Peyer's patch (tissue), 4 donors: Measurements from ENCODE around the gene LDLRAD4. TPM values are rescaled to one million over a fixed set of nuclear protein-coding genes. Genes with fewer than 3 reads are reported as not detected.
A peak's percentile ranks its signal among the peaks of the same experiment; 100 is the strongest.

Experiments used
- DNase-seq, 3 donors: peaks; one replicate each; pipeline ENCODE4 v3.0.0-alpha.2; 2017 to 2019
- H3K27ac ChIP-seq, 4 donors: fragments of 200-600 bp; sonication (generic); one replicate each; pipeline ENCODE4 v1.5.1; 2016 to 2019
- H3K27me3 ChIP-seq, 2 donors: fragments of 200-600 bp; sonication (generic); one replicate each; pipeline ENCODE4 v1.5.1; 2019
- H3K36me3 ChIP-seq, 3 donors: fragments of 200-600 bp; sonication (generic); one replicate each; pipeline ENCODE4 v1.5.1; 2016 to 2019
- H3K4me1 ChIP-seq, 4 donors: fragments of 200-600 bp; sonication (generic); one replicate each; pipeline ENCODE4 v1.5.1; 2016 to 2019
- H3K4me3 ChIP-seq, 4 donors: fragments of 200-600 bp; sonication (generic); 1 replicate in 3 of 4; 2 replicates in 1 of 4; pipeline ENCODE4 v1.5.1; 2016 to 2019; ENCODE audit warnings: mild to moderate bottlenecking in 1 of 4
- H3K9me3 ChIP-seq, 4 donors: fragments of 200-600 bp; sonication (generic); one replicate each; pipeline ENCODE4 v1.5.1; 2016 to 2019; ENCODE audit warnings: mild to moderate bottlenecking in 1 of 4
- POLR2A ChIP-seq, 2 donors: fragments of 450-650 bp; IDR thresholded peaks; one replicate each; pipeline ENCODE4 v1.5.1; 2017; ENCODE audit warnings: antibody characterized with exemption in 2 of 2, mild to moderate bottlenecking in 2 of 2, moderate library complexity in 2 of 2
- total RNA-seq, 4 donors: library from RNA; depleted of rRNA; stranded (reverse); fragments of >200 nt; gene quantifications; one replicate each; pipeline ENCODE4 v1.1.0, GENCODE V29; 2016
- TF ChIP-seq, protein P1 (sequence below), 6 experiments: fragments of 450-650 bp in 4 of 6; fragments of 200-600 bp in 2 of 6; sonication (generic) in 1 of 6; IDR thresholded peaks; one replicate each; pipeline ENCODE4 v1.5.1; 2017 to 2019; ENCODE audit warnings: antibody characterized with exemption in 6 of 6, mild to moderate bottlenecking in 3 of 6, moderate library complexity in 1 of 6

The LDLRAD4 gene
- total RNA-seq, 4 donors from 2014 or later: 24.8 to 128 (median 50.0) TPM

DNA sequence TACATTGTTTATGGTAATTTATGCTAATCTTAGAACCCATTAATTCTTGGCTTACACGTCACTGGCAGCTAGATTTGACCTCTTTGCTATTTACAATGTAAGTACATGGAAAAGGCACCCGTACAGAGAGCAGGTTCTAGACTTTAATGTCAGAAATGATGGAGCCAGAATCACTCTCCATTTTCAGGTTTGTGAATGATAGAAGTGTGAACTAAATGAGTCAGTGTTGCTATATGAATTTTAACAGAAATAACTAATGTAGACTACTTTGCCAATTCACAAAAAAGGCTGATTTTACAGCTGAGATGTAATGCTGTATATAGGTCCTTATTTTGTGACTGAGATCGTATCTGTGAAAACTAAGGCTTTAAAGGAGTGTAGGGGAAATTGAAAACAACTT is 214.6 kb downstream of the LDLRAD4 start:
- TF ChIP-seq, protein P1, sequence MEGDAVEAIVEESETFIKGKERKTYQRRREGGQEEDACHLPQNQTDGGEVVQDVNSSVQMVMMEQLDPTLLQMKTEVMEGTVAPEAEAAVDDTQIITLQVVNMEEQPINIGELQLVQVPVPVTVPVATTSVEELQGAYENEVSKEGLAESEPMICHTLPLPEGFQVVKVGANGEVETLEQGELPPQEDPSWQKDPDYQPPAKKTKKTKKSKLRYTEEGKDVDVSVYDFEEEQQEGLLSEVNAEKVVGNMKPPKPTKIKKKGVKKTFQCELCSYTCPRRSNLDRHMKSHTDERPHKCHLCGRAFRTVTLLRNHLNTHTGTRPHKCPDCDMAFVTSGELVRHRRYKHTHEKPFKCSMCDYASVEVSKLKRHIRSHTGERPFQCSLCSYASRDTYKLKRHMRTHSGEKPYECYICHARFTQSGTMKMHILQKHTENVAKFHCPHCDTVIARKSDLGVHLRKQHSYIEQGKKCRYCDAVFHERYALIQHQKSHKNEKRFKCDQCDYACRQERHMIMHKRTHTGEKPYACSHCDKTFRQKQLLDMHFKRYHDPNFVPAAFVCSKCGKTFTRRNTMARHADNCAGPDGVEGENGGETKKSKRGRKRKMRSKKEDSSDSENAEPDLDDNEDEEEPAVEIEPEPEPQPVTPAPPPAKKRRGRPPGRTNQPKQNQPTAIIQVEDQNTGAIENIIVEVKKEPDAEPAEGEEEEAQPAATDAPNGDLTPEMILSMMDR (IDR thresholded peaks at IDR 0.05): no peak
- no peak for TF ChIP-seq POLR2A (IDR thresholded peaks at IDR 0.05)
- H3K4me3 ChIP-seq: no peak overlapping the region
- no peaks in the 10 kb centered on the region for H3K4me1 ChIP-seq
- no peak for DNase-seq
- no peaks in the 10 kb centered on the region for H3K36me3 ChIP-seq
- H3K27me3 ChIP-seq: no peaks in the 10 kb centered on the region
- no peak overlapping the region for H3K27ac ChIP-seq
- no peaks in the 10 kb centered on the region for H3K9me3 ChIP-seq

GRCh38 chr18:13433685-13434084 is 215.1 kb downstream of the LDLRAD4 start:
- no peak overlapping the region for H3K27ac ChIP-seq
- DNase-seq: no peak
- no peaks in the 10 kb centered on the region for H3K36me3 ChIP-seq
- no peaks in the 10 kb centered on the region for H3K4me1 ChIP-seq
- H3K27me3 ChIP-seq: no peaks in the 10 kb centered on the region
- H3K4me3 ChIP-seq: no peak overlapping the region
- H3K9me3 ChIP-seq: no peaks in the 10 kb centered on the region
- TF ChIP-seq, protein P1 (IDR thresholded peaks at IDR 0.05): no peak
- no peak for TF ChIP-seq POLR2A (IDR thresholded peaks at IDR 0.05)

GRCh38 chr18:13434854-13435253 is 216.3 kb downstream of the LDLRAD4 start:
- Histone ChIP-seq H3K27me3 (no peaks in the 10 kb centered on the region), H3K9me3 (no peaks in the 10 kb centered on the region), H3K4me3 (no peak overlapping the region), H3K36me3 (no peaks in the 10 kb centered on the region), H3K4me1 (no peaks in the 10 kb centered on the region), H3K27ac (no peak overlapping the region)
- TF ChIP-seq, protein P1 (IDR thresholded peaks at IDR 0.05): no peak
- no peak for TF ChIP-seq POLR2A (IDR thresholded peaks at IDR 0.05)
- DNase-seq: no peak

GRCh38 chr18:13435586-13436333 is 217.2 kb downstream of the LDLRAD4 start:
- H3K36me3 ChIP-seq: peaks cover 0 to under 1% (median 0%) of the 10 kb centered on the region in 3 donors
- H3K27me3 ChIP-seq: no peaks in the 10 kb centered on the region
- no peaks in the 10 kb centered on the region for H3K4me1 ChIP-seq
- no peaks in the 10 kb centered on the region for H3K9me3 ChIP-seq
- no peak overlapping the region for H3K4me3 ChIP-seq
- TF ChIP-seq POLR2A (IDR thresholded peaks at IDR 0.05): no peak
- TF ChIP-seq, protein P1 (IDR thresholded peaks at IDR 0.05): no peak
- peak overlapping the region in 1 of 4 donors; percentile 23 for H3K27ac ChIP-seq
- DNase-seq: no peak

DNA sequence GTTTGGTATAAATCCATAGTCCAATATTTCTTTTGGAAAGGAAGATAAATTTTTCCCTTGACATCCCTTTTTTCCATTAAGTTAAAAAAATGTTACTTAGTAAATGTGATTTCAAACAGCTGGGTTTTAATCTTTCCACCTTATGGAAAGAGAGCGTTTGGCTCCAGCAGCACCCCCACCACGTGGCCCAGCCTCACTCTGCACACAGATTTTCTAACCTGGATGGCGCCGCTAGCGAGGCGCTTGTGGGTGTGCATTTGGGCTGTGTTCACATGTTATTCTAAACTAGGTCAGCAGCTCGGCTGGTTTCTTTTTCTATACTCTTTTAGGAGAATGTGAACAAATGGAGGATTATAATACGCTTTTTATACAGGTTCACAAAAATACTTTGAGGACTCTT is 218.0 kb downstream of the LDLRAD4 start:
- Histone ChIP-seq H3K4me1 (no peaks in the 10 kb centered on the region), H3K36me3 (peaks cover 0 to 7% (median 0%) of the 10 kb centered on the region in 3 donors), H3K4me3 (no peak overlapping the region), H3K27ac (no peak overlapping the region), H3K27me3 (no peaks in the 10 kb centered on the region), H3K9me3 (no peaks in the 10 kb centered on the region)
- no peak for TF ChIP-seq POLR2A (IDR thresholded peaks at IDR 0.05)
- TF ChIP-seq, protein P1 (IDR thresholded peaks at IDR 0.05): no peak
- DNase-seq: peak in 1 of 3 donors; percentile 33
